HepG2 (cell line): Measurements from ENCODE around the gene UNC93A. TPM values are rescaled to one million over a fixed set of nuclear protein-coding genes. Genes with fewer than 3 reads are reported as not detected.
"Not testable (repeated sequence)": the region's sequence is repeated elsewhere in the genome, so short reads cannot be mapped to it uniquely, and the experiment has no call there.

Source experiments
- GFI1 ChIP-seq: sonication (generic); formaldehyde crosslinking; IDR thresholded peaks from 2 replicates; pipeline ENCODE4 v1.5.0; 2020; ENCODE audit warnings: missing genetic modification reagents, mild to moderate bottlenecking, borderline replicate concordance
- HNF4A ChIP-seq: sonication (generic); formaldehyde crosslinking; IDR thresholded peaks from 2 replicates; pipeline ENCODE4 v1.4.0; 2020; ENCODE audit warnings: missing genetic modification reagents
- HNF4G ChIP-seq, 2 experiments: sonication (generic) in 1 of 2; formaldehyde crosslinking in 1 of 2; IDR thresholded peaks; 2 replicates each; pipeline versions ENCODE4 v1.4.0 to v1.6.1; 2011 to 2020; ENCODE audit warnings: borderline replicate concordance in 2 of 2, low read depth in 2 of 2, mild to moderate bottlenecking in 2 of 2, low read length in 1 of 2, missing genetic modification reagents in 1 of 2, moderate library complexity in 1 of 2
- LCORL ChIP-seq, 2 experiments: fragments of 450-650 bp in 1 of 2; sonication (generic) in 1 of 2; formaldehyde crosslinking in 1 of 2; IDR thresholded peaks; 2 replicates each; pipeline versions ENCODE4 v1.5.0 to v1.6.1; 2017 to 2020; ENCODE audit warnings: antibody characterized with exemption in 1 of 2, missing genetic modification reagents in 1 of 2
- MTA1 ChIP-seq: sonication (generic); formaldehyde crosslinking; IDR thresholded peaks from 2 replicates; pipeline ENCODE4 v1.4.0; 2020; ENCODE audit warnings: missing genetic modification reagents, mild to moderate bottlenecking, borderline replicate concordance
- NR2F6 ChIP-seq, 2 experiments: IDR thresholded peaks; 2 replicates each; pipeline ENCODE4 v1.6.1; 2016; ENCODE audit warnings: antibody characterized with exemption in 1 of 2, mild to moderate bottlenecking in 1 of 2
- RXRA ChIP-seq: sonication (generic); formaldehyde crosslinking; IDR thresholded peaks from 2 replicates; pipeline ENCODE4 v1.5.1; 2020; ENCODE audit warnings: missing genetic modification reagents
- RXRB ChIP-seq: IDR thresholded peaks from 2 replicates; pipeline ENCODE4 v1.6.1; 2016; ENCODE audit warnings: borderline replicate concordance, missing genetic modification reagents, missing compliant biosample characterization
- SALL1 ChIP-seq: sonication (generic); formaldehyde crosslinking; IDR thresholded peaks from 2 replicates; pipeline ENCODE4 v1.8.0; 2022; ENCODE audit warnings: mild to moderate bottlenecking, missing genetic modification reagents
- SOX6 ChIP-seq, 2 experiments: fragments of 450-650 bp in 1 of 2; sonication (generic) in 1 of 2; formaldehyde crosslinking in 1 of 2; IDR thresholded peaks; 2 replicates each; pipeline versions ENCODE4 v1.4.0 to v1.6.1; 2017 to 2020; ENCODE audit warnings: antibody characterized with exemption in 1 of 2, mild to moderate bottlenecking in 1 of 2, missing genetic modification reagents in 1 of 2
- ZBTB38 ChIP-seq: sonication (generic); formaldehyde crosslinking; IDR thresholded peaks from 2 replicates; pipeline ENCODE4 v1.5.1; 2020; ENCODE audit warnings: mild to moderate bottlenecking, missing genetic modification reagents
- ZNF292 ChIP-seq: sonication (generic); formaldehyde crosslinking; IDR thresholded peaks from 2 replicates; pipeline ENCODE4 v1.8.1; 2022; ENCODE audit warnings: mild to moderate bottlenecking, low read depth, missing genetic modification reagents, borderline replicate concordance
- polyA plus RNA-seq, 8 experiments: library from polyadenylated mRNA; depleted of rRNA in 3 of 8; stranded (reverse) in 7 of 8; unstranded in 1 of 8; fragments of >200 nt; fragmentation: Illumina TruSeq in 4 of 8; extraction: Trizol in 4 of 8; gene quantifications; 2 replicates each; pipeline versions ENCODE4 v1.2.1 to v1.2.3, GENCODE V29; 2011 to 2016; ENCODE audit warnings: low read depth in 4 of 8, missing spikeins in 1 of 8, mixed read lengths in 1 of 8; ENCODE audit not compliant: insufficient read depth in 1 of 8
- total RNA-seq, 5 experiments: library from RNA; depleted of rRNA; stranded (reverse); fragments of >200 nt; fragmentation: Illumina TruSeq; extraction: Trizol; gene quantifications; 2 replicates each; pipeline ENCODE4 v1.2.3, GENCODE V29; 2016; ENCODE audit warnings: low read depth in 1 of 5
- TF ChIP-seq, protein P1 (sequence below): IDR thresholded peaks from 2 replicates; pipeline ENCODE4 v1.6.1; 2016; ENCODE audit warnings: missing genetic modification reagents, missing compliant biosample characterization
- TF ChIP-seq, protein P2 (sequence below): sonication (generic); formaldehyde crosslinking; IDR thresholded peaks from 2 replicates; pipeline ENCODE4 v1.5.1; 2020; ENCODE audit warnings: mild to moderate bottlenecking, missing genetic modification reagents, moderate library complexity
- TF ChIP-seq, protein P3 (sequence below): IDR thresholded peaks from 2 replicates; pipeline ENCODE4 v1.6.1; 2016; ENCODE audit warnings: missing compliant biosample characterization, missing genetic modification reagents, borderline replicate concordance
- TF ChIP-seq, protein P4 (sequence below): sonication (generic); formaldehyde crosslinking; IDR thresholded peaks from 2 replicates; pipeline ENCODE4 v1.4.0; 2020; ENCODE audit warnings: mild to moderate bottlenecking, missing genetic modification reagents, borderline replicate concordance

UNC93A gene
- total and polyA plus RNA-seq, 2 of the 13 experiments (the other 11 are each of a cell fraction or from before 2014, with no cell fraction given) = 11.0 to 42.7 TPM

DNA sequence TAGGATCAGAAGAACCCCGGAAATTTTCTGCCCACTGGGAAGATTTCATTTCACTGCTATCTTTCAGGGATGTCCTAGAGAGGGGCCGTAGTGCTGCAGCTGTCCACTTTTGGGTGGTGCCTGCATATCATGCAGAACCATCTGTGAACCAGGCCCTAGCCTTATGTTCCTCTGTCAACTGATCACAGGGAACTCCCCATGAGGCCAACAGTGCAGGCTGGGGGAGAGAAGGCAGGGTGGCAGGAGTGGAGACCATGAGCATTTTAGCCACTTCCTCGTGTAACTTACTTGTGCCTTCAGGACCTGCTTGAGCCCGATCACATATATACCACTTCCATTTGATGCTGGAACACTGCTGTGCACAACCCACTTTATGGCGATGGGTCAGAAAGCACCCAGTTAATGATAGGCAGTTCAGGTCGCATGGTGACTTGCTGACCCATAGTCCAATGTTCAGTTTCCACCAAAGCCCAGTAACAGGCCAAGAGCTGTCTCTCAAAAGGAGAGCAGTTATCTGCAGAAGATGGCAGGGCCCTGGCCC, 48.5 kb upstream of the UNC93A start (continued):
- TF ChIP-seq SALL1 (CRISPR knock-in tag) (peak; percentile 48; the same call in 1 of the 2 replicates), MTA1 (0 out of 2 replicates have a peak, but pooled peaks have one; percentile 25), HNF4A (CRISPR knock-in tag) (peak; percentile 74), LCORL (CRISPR knock-in tag; IDR thresholded peaks at IDR 0.05) (peak; percentile 35; the same call in 1 of the 2 replicates), SOX6 (CRISPR knock-in tag; IDR thresholded peaks at IDR 0.05) (0 out of 2 replicates have a peak, but pooled peaks have one; percentile 18), GFI1 (CRISPR knock-in tag) (0 out of 2 replicates have a peak, but pooled peaks have one; percentile 28), ZBTB38 (peak; percentile 85), HNF4G (IDR thresholded peaks at IDR 0.05; ENCODE audit: borderline replicate concordance, low read depth, low read length) (peak; percentile 28; the same call in 1 of the 2 replicates), HNF4G (CRISPR knock-in tag; IDR thresholded peaks at IDR 0.05; ENCODE audit: borderline replicate concordance, low read depth) (peak; percentile 28; the same call in 1 of the 2 replicates), RXRB (CRISPR knock-in tag) (peak; percentile 56; the same call in 1 of the 2 replicates), NR2F6 (CRISPR knock-in tag; IDR thresholded peaks at IDR 0.05) (0 out of 2 replicates have a peak, but pooled peaks have one; percentile 7), RXRA (peak; percentile 16; the same call in 1 of the 2 replicates), ZNF292 (CRISPR knock-in tag) (peak; percentile 28; the same call in 1 of the 2 replicates)
- TF ChIP-seq, protein P1, sequence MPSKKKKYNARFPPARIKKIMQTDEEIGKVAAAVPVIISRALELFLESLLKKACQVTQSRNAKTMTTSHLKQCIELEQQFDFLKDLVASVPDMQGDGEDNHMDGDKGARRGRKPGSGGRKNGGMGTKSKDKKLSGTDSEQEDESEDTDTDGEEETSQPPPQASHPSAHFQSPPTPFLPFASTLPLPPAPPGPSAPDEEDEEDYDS = 0 out of 2 replicates have a peak, but pooled peaks have one; percentile 33
- not testable (repeated sequence) for TF ChIP-seq LCORL, SOX6, NR2F6 (IDR thresholded peaks at IDR 0.05)
- TF ChIP-seq, protein P2, sequence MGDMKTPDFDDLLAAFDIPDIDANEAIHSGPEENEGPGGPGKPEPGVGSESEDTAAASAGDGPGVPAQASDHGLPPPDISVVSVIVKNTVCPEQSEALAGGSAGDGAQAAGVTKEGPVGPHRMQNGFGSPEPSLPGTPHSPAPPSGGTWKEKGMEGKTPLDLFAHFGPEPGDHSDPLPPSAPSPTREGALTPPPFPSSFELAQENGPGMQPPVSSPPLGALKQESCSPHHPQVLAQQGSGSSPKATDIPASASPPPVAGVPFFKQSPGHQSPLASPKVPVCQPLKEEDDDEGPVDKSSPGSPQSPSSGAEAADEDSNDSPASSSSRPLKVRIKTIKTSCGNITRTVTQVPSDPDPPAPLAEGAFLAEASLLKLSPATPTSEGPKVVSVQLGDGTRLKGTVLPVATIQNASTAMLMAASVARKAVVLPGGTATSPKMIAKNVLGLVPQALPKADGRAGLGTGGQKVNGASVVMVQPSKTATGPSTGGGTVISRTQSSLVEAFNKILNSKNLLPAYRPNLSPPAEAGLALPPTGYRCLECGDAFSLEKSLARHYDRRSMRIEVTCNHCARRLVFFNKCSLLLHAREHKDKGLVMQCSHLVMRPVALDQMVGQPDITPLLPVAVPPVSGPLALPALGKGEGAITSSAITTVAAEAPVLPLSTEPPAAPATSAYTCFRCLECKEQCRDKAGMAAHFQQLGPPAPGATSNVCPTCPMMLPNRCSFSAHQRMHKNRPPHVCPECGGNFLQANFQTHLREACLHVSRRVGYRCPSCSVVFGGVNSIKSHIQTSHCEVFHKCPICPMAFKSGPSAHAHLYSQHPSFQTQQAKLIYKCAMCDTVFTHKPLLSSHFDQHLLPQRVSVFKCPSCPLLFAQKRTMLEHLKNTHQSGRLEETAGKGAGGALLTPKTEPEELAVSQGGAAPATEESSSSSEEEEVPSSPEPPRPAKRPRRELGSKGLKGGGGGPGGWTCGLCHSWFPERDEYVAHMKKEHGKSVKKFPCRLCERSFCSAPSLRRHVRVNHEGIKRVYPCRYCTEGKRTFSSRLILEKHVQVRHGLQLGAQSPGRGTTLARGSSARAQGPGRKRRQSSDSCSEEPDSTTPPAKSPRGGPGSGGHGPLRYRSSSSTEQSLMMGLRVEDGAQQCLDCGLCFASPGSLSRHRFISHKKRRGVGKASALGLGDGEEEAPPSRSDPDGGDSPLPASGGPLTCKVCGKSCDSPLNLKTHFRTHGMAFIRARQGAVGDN = peak; percentile 30; the same call in 1 of the 2 replicates
- TF ChIP-seq, protein P3, sequence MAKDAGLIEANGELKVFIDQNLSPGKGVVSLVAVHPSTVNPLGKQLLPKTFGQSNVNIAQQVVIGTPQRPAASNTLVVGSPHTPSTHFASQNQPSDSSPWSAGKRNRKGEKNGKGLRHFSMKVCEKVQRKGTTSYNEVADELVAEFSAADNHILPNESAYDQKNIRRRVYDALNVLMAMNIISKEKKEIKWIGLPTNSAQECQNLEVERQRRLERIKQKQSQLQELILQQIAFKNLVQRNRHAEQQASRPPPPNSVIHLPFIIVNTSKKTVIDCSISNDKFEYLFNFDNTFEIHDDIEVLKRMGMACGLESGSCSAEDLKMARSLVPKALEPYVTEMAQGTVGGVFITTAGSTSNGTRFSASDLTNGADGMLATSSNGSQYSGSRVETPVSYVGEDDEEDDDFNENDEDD (CRISPR knock-in tag) = peak; percentile 38; the same call in 1 of the 2 replicates
- TF ChIP-seq, protein P4, sequence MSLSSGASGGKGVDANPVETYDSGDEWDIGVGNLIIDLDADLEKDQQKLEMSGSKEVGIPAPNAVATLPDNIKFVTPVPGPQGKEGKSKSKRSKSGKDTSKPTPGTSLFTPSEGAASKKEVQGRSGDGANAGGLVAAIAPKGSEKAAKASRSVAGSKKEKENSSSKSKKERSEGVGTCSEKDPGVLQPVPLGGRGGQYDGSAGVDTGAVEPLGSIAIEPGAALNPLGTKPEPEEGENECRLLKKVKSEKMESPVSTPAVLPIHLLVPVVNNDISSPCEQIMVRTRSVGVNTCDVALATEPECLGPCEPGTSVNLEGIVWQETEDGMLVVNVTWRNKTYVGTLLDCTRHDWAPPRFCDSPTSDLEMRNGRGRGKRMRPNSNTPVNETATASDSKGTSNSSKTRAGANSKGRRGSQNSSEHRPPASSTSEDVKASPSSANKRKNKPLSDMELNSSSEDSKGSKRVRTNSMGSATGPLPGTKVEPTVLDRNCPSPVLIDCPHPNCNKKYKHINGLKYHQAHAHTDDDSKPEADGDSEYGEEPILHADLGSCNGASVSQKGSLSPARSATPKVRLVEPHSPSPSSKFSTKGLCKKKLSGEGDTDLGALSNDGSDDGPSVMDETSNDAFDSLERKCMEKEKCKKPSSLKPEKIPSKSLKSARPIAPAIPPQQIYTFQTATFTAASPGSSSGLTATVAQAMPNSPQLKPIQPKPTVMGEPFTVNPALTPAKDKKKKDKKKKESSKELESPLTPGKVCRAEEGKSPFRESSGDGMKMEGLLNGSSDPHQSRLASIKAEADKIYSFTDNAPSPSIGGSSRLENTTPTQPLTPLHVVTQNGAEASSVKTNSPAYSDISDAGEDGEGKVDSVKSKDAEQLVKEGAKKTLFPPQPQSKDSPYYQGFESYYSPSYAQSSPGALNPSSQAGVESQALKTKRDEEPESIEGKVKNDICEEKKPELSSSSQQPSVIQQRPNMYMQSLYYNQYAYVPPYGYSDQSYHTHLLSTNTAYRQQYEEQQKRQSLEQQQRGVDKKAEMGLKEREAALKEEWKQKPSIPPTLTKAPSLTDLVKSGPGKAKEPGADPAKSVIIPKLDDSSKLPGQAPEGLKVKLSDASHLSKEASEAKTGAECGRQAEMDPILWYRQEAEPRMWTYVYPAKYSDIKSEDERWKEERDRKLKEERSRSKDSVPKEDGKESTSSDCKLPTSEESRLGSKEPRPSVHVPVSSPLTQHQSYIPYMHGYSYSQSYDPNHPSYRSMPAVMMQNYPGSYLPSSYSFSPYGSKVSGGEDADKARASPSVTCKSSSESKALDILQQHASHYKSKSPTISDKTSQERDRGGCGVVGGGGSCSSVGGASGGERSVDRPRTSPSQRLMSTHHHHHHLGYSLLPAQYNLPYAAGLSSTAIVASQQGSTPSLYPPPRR (CRISPR knock-in tag) = 0 out of 2 replicates have a peak, but pooled peaks have one; percentile 7
